GM18519 (cell line): ENCODE measurements around the gene TRMT112.

ENCODE experiments used
- ATAC-seq: cut with Tn5 transposase; IDR thresholded peaks from one replicate; pipeline ENCODE4 v1.9.1; 2021; ENCODE audit warnings: mild to moderate bottlenecking, moderate library complexity; ENCODE audit not compliant: unreplicated experiment, low FRiP score

The TRMT112 gene

DNA sequence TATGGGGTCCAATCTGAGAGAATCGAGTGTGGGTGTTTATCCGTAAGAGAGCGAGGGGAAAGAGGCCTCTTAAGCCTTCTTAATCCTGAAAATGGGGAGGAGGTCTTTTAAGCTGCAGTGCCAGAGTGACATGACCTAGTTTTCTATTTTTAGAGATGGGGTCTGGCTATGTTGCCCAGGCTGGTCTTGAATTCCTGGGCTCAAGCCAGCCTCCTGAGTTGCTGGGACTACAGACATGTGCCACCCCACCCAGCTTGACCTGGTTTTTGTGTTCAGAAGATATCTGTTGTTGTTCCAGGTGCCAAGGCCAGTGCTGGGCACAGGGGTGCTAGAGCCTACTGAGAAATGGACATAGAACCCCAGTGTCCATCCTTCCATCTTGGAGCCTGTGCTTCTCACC lies 34.3 kb downstream of the TRMT112 start:
- no peak for ATAC-seq

DNA sequence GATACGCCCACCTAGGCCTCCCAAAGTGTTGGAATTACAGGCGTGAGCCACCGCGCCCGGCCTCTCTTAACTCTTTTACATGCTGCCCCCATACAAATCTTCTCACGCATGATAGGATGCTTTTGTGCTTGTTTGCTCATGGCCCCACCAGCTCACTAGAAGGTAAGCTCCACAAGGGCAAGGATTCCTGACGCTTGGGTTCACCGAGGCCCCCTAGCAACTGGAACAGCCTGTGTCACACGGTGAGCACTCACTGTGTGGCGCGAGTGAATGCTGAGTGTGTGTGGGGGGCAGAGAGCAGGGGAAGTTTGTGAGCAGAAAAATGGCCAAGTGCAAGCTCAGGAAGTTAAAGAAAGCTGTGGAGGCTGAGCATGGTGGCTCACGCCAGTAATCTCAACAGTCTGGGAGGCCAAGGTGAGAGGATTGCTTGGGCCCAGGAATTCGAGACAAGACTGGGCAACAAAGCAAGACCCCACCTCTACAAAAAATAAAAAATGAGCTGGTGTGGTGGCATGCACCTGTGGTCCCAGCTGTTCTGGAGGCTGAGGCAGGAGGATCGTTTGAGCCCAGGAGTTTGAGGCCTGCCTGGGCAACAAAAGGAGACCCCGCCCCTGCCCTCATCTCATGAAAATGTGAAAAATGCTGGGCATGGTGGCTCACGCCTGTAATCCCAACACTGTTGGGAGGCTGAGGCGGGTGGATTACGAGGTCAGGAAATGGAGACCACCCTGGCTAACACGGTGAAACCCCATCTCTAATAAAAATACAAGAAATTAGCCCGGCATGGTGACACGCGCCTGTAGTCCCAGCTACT lies 35.2 kb downstream of the TRMT112 start:
- no peak for ATAC-seq

- no peak for ATAC-seq
Measured at GRCh38 chr11:64278576-64279190, 38.7 kb downstream of the TRMT112 start.

GRCh38 chr11:64276653-64277431 lies 40.5 kb downstream of the TRMT112 start:
- no peak for ATAC-seq

GRCh38 chr11:64275841-64276240 lies 41.5 kb downstream of the TRMT112 start:
- no peak for ATAC-seq

DNA sequence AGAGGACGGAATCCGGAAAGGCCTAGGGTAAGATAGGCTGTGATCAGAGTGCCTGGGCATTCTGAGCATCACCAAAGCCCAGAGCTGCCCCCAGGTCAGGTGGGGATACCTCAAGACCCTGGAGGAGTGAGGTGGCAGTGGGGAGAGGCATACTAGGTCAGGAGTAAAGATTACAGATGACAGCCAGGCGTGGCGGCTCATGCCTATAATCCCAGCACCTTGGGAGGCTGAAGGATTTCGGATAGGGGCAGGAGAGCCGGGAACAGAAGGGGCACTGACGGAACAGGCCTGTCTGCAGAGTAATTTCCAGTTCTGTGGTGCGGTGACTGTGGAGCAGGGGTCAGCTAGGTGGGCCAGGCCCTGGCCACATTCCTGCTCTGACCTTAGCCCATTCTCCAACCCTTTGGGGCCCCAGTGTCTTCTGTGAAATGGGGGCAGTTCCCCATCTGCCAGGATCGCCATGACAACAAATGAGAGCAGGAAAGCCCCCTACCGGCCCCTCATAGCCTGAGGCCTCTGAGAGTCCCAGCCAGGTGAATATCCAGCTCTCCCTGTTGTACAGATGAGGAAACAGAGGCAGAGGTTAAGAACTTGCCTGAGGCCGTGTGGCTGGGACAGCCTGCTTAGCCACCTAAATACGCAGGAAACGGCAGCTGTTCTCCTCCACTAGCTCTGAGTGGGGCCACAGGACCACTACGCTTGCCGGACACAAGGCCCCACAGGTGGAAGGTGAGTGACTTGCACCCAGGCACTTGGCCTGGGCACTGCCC lies 42.1 kb downstream of the TRMT112 start:
- no peak for ATAC-seq

- peak; percentile 44 for ATAC-seq
Measured at GRCh38 chr11:64269540-64270220, 47.7 kb downstream of the TRMT112 start.

DNA sequence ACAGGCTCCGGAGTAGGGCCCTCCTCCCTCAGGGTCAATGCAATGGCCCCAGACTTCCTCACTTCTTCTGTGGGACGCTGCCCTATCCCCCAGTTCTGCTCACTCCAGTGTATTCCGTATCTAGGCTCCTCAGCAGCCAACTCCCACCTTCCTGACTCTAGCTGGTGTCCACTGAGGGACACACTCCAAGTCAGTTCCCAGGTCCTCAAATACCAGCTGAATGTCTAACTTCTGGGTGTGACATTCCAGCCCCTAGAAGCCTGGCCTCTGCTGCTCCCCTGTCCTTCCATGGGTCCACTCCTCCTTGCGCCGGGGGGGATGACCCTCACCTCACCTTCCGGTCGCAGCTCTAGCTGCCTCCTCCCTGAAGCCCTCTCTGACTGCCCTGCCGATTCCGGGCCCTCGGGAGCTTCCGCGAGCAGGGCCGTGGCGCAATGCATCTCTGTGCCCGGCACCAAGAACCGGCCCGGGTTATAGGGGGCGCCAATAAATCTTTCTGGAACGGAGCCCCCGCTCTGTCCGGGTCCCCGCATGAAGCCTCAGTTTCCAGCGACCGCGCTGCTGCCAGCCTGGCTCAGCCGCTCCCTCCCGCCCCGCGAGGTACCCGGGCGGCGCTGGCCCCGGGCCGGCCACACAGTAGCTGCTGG lies 48.3 kb downstream of the TRMT112 start:
- peak; percentile 11 for ATAC-seq

- no peak for ATAC-seq
Measured at GRCh38 chr11:64268025-64268892, 49.1 kb downstream of the TRMT112 start.

DNA sequence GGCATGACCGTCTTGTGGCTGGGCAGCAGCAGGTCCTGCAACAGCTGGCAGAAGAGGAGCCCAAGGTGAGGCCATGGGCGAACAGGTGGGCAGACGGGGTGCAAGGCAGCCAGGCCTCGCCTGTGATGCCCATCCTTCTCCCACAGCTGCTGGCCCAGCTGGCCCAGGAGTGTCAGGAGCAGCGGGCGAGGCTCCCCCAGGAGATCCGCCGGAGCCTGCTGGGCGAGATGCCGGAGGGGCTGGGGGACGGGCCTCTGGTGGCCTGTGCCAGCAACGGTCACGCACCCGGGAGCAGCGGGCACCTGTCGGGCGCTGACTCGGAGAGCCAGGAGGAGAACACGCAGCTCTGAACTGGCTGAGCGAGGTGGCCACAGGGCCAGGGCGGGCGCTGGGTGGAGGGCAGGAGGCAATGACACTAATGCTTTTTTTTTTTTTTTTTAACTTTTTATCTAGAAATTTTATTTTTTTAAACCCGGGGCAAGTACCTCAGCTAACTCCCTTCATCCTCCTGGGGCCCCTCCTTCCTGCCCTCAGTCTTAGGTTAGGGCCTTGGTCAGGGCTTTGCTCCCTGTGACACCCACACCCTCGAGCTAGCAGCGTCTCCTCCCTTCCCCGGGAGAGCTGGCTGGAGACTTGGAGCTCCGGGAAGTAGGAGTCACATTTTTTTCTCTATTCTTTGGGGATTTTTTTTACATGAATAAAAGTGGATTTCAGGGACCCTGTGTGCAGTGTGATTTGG lies 50.0 kb downstream of the TRMT112 start:
- no peak for ATAC-seq
